ENCODE results near the gene SH3BP4.
"Not testable (repeated sequence)": the region's sequence is repeated elsewhere in the genome, so short reads cannot be mapped to it uniquely, and the experiment has no call there.

Gene SH3BP4

DNA sequence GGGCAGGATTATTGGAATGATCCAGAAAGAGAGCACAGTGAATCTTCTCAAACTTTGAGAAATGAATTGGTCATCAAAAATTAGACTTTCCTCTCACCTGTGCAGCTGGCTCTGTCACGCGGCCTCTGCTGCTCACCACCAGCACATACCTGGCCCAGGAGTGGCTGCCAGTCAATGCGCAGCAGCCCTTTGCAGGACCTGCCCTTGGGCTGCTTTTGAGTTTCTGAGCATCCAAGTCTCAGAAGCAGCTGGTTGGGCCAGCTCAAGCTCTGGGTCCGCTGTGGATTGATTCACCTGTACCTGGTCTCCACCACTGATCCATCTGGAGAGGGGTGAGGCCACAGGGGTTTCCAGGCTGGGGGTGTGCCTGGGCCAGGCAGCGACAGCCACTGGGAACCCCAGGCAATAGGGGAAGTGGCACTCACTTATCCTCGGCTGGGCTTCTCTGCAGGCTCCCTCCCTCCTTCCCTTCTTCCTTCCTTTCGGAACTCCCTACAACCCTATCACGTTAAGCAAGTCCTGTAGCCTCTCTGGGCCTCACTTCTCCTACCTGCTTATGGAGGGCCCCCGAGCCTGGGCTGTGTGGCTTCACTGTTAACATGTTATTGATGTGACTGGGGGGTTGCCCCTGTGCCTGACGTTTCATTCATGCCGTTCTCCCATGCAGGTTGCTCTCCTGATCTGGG is 48.1 kb downstream of the SH3BP4 start:
- no peak for DNase-seq

GRCh38 chr2:235000426-235001236 is 48.8 kb downstream of the SH3BP4 start:
- no peak for DNase-seq

- no peak for DNase-seq
These were observed 49.7 kb downstream of the SH3BP4 start for GRCh38 chr2:235001237-235002133.

GRCh38 chr2:235002198-235003095 is 50.6 kb downstream of the SH3BP4 start:
- DNase-seq, result no peak

GRCh38 chr2:235003096-235003775 is 51.4 kb downstream of the SH3BP4 start:
- DNase-seq, result no peak

DNA sequence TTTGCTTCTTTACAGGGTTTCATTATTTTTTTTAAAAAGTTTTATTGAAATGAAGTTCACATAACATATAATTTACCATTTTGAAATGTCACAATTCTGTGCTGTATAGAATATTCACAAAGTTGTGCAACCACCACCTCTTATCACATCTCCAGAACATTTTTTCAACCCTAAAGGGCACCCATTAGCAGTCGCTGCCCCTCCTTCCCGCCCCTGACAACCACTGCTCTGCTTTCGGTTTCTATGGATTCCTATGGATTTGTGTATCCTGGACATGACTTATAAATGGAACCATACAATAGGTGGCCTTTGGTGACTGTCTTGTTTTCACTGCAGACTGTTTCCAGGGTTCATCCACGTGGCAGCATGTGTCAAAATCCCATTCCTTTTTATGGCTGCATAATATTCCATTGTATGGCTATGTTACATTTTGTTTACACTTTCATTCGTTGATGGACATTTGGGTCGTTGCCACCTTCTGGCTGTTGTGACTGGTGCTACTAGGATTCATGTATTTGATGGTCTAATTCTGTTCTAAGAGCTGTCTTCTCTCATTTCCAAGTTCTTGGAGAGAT is 52.6 kb downstream of the SH3BP4 start:
- DNase-seq, result no peak

DNA sequence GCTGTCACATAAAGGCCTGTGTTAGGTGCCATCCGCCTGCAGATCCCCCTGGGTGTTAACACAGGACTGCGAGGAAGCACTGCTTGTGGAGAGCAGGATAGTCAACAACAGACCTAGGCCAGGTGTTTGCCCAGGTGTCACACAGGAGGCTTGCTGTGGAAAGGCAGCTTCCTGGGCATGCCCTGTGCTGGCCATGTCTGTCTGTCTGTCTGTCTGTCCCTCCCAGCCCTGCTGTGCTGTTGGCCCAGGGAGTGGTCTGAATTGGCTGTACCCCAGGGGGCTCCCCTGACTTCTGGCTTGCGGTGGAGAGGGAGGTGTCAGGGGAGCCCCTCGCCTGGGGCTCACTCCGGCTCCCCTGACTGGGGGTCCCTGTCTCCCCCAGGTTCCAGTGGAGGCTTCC is 53.2 kb downstream of the SH3BP4 start:
- DNase-seq, result no peak

DNA sequence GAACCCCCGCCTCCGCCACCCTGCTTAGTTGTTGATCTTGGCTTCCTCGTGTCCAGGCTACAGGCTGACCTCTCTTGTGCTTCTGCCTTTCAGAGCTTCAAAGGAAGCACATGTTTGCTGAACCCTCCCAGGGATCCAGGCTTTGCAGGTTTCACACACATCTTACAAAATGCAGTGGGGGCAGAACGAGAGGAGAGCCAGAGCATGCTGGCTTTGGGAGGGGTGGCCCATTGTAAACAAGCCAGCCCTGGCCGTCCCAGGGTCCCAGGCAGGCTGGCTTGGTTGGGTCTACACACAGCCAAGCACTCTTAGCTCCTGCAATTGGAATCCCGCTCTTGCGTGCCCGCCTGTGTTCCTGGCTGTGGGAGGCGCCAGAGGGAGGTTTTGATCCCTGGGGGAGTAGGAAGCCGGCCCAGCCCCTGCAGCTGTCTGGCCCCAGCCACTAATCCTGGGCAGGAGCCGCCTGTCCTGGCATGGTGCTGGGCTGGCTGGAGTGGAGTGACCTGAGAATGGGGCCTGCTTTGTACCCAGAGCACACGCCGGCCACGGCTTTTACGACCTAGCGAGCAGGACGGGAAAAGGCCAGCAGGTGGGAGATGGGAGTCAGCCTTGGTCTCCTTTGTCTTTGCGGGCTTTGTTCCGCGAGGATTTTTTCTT is 53.9 kb downstream of the SH3BP4 start:
- DNase-seq, result no peak

DNA sequence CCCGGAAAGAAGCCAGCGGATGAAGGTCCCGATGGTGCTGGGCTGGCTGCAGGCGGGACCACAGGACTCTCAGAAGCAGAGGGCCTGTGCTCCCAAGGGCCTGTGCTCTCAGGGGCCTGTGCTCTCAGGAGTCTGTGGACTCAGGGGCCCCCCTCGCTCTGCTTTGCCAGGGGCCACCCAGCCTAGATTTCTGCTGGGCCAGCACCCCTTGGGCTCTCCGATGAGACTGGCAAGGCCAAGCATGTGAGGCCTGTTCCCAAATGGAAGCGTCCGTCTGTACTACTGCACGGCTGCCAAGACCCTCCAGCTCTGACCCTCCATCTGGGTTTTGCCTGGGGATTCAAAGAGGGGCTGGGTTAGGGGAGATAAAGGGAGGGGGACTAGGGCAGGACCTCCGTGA is 54.6 kb downstream of the SH3BP4 start:
- DNase-seq, result no peak

GRCh38 chr2:235006986-235007385 is 55.2 kb downstream of the SH3BP4 start:
- no peak for DNase-seq

- no peak for DNase-seq
These were observed 56.0 kb downstream of the SH3BP4 start for GRCh38 chr2:235007664-235008457.

DNA sequence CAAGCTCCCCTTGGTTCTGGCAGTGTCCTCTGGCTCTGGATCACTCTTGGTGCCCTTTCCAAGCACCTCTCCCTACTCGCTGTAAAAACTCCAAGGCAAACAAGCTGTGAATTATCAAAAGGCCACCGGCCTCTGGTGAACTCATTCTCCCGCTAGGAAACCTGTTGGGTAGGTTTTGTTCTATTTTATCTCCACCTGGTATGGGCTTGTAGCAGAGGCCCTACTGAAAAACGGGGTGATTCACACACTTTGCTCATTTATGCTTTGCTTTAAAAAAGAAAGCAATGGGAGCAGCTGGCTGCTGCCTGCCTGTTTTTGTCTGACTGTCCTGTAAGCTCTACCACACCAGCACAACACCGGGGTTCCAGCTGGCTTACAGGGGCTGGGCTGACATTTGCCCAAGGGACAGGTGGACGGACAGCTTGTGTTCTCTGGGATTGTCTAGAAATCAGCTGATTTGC is 56.8 kb downstream of the SH3BP4 start:
- DNase-seq, result no peak

GRCh38 chr2:235009081-235009480 is 57.3 kb downstream of the SH3BP4 start:
- no peak for DNase-seq

DNA sequence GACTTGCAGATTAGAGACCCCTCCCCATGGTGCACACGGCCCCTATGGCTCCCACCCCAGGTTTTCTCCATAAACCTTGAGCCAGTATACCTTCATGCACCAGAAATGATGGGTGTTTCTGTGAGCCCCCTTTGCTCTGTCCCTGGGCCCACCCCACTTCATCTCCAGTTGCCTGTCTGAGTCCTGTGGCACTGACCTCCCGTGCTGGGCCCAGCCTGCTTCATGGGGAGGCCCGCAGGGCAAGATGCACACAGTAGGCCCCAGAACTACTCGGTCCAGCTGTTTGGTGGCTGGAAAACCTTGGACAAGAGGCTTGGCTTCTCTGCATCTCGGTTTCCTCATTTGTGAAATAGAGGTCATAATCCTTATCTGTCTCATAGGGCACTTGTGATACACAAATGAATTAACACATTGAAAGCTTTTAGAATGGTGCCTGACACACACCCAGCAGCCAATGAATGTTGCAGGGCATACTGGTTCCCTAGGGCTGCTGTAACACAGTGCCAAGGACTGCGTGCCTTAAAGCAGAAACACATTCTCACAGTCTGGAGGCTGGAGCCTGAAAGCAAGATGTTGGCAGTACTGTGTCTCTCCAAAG is 58.4 kb downstream of the SH3BP4 start:
- no peak for DNase-seq

DNA sequence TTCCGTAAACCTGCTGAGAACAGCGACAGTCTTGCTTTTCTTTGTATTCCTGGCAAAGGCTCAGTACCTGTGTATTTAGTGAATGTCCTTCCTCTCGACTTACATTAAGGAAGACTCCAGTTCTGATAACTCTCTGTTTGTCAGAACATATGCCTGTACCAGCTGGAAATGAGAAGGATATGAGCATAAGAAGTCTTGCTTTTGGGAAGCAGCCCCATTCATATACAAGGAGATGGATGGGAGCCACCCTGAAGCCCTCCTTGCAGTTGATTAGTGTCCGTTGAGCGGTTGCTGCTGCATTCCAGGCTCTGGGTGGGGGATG is 59.8 kb downstream of the SH3BP4 start:
- no peak for DNase-seq

- no peak for DNase-seq
These were observed 60.3 kb downstream of the SH3BP4 start for GRCh38 chr2:235011929-235012631.

DNA sequence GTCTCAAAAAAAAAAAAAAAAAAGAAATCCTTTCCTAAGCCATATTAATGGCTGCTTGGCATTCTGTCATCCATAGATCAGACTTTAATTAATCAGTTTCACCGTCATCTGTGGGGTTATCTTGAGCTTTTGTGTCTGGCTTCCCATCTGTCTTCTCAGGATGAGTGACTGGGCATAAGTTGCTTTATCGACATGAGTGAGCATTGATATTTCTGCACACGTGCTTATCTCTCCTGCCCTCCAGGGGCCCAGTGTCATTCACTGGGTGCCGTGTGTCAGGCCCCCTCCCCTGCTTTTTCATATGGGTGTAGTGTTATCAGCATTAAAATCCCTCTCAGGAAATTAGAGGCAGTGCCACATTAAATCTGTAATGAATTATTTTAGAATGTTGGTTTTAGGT is 65.6 kb downstream of the SH3BP4 start:
- DNase-seq, result no peak

- no peak for DNase-seq
These were observed 67.0 kb downstream of the SH3BP4 start for GRCh38 chr2:235018838-235019237.

DNA sequence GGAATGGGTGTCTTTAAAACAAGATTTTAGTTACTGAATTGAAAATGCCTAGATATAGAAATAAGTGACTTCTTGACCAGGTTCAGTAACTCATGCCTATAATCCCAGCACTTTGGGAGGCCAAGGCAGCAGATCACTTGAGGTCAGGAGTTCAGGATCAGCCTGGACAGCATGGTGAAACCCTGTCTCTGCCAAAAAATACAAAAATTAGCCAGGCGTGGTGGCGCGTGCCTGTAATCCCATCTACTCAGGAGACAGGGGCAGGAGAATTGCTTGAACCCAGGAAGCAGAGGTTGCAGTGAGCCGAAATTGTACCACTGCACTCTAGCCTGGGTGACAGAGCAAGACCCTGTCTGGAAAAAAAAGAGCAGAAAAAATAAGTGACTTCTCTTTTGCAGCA is 68.3 kb downstream of the SH3BP4 start:
- DNase-seq, result not testable (repeated sequence)

All from stimulated activated CD4-positive, alpha-beta T cell treated with anti-CD3 and anti-CD28 coated beads, Interleukin-2, amount 100 ng/mL, for 48 hours (primary cell).